ENCODE data around the gene TANGO6.
"Not testable (repeated sequence)": the region's sequence is repeated elsewhere in the genome, so short reads cannot be mapped to it uniquely, and the experiment has no call there.

TANGO6 gene

GRCh38 chr16:69107316-69107962 lies 264.1 kb downstream of the TANGO6 start:
- no peak for DNase-seq

GRCh38 chr16:69108064-69108904 lies 265.0 kb downstream of the TANGO6 start:
- DNase-seq = no peak

GRCh38 chr16:69108905-69109252 lies 265.5 kb downstream of the TANGO6 start:
- DNase-seq = no peak

- DNase-seq = no peak
Observed at GRCh38 chr16:69109486-69110270, 266.3 kb downstream of the TANGO6 start.

- no peak for DNase-seq
Observed at GRCh38 chr16:69110406-69110805, 267.1 kb downstream of the TANGO6 start.

GRCh38 chr16:69111216-69111875 lies 268.0 kb downstream of the TANGO6 start:
- no peak for DNase-seq

- DNase-seq = no peak
Observed at GRCh38 chr16:69111876-69112230, 268.5 kb downstream of the TANGO6 start.

- peak; percentile 23 for DNase-seq
Observed at GRCh38 chr16:69112285-69113129, 269.2 kb downstream of the TANGO6 start.

GRCh38 chr16:69113216-69113615 lies 269.9 kb downstream of the TANGO6 start:
- DNase-seq = no peak

- DNase-seq = no peak
Observed at GRCh38 chr16:69114346-69114975, 271.1 kb downstream of the TANGO6 start.

GRCh38 chr16:69114976-69115355 lies 271.6 kb downstream of the TANGO6 start:
- no peak for DNase-seq

- DNase-seq = no peak
Observed at GRCh38 chr16:69115361-69115760, 272.0 kb downstream of the TANGO6 start.

- DNase-seq = no peak
Observed at GRCh38 chr16:69115837-69116236, 272.5 kb downstream of the TANGO6 start.

- no peak for DNase-seq
Observed at GRCh38 chr16:69116256-69116875, 273.0 kb downstream of the TANGO6 start.

GRCh38 chr16:69116906-69117305 lies 273.6 kb downstream of the TANGO6 start:
- DNase-seq = no peak

GRCh38 chr16:69118468-69118867 lies 275.1 kb downstream of the TANGO6 start:
- DNase-seq = no peak

GRCh38 chr16:69118994-69119393 lies 275.7 kb downstream of the TANGO6 start:
- no peak for DNase-seq

GRCh38 chr16:69119536-69119935 lies 276.2 kb downstream of the TANGO6 start:
- DNase-seq = no peak

- no peak for DNase-seq
Observed at GRCh38 chr16:69120096-69120664, 276.8 kb downstream of the TANGO6 start.

- DNase-seq = peak; percentile 37
Observed at GRCh38 chr16:69123910-69124309, 280.6 kb downstream of the TANGO6 start.

GRCh38 chr16:69124406-69124805 lies 281.1 kb downstream of the TANGO6 start:
- not testable (repeated sequence) for DNase-seq
